Upper lobe of right lung (tissue), 1 donor: ENCODE measurements around the gene DCC. TPM values are rescaled to one million over a fixed set of nuclear protein-coding genes. Genes with fewer than 3 reads are reported as not detected.

Source experiments
- ATAC-seq: fragments of 200-7000 bp; cut with Tn5 transposase; one replicate; pipeline ENCODE4 v1.9.1; 2020; ENCODE audit warnings: mild to moderate bottlenecking, moderate library complexity
- DNase-seq: peaks from one replicate; pipeline ENCODE4 v3.0.0-alpha.2; 2020
- H3K27ac ChIP-seq: fragments of 200-600 bp; one replicate; pipeline ENCODE4 v1.8.0; 2022
- H3K27me3 ChIP-seq: fragments of 200-600 bp; one replicate; pipeline ENCODE4 v1.8.0; 2022; ENCODE audit warnings: mild to moderate bottlenecking
- H3K36me3 ChIP-seq: fragments of 200-600 bp; one replicate; pipeline ENCODE4 v1.8.0; 2022
- H3K4me1 ChIP-seq: fragments of 200-600 bp; one replicate; pipeline ENCODE4 v1.8.0; 2022
- H3K4me3 ChIP-seq: fragments of 200-600 bp; one replicate; pipeline ENCODE4 v1.8.0; 2022; ENCODE audit warnings: mild to moderate bottlenecking
- H3K9me3 ChIP-seq: fragments of 200-600 bp; one replicate; pipeline ENCODE4 v1.8.0; 2022
- CTCF ChIP-seq: fragments of 200-600 bp; IDR thresholded peaks from one replicate; pipeline ENCODE4 v1.8.0; 2022; ENCODE audit warnings: antibody characterized with exemption
- intact Hi-C: fragments of 100-400 bp; cut with DNase I; formaldehyde crosslinking; loops from one replicate; pipeline ENCODE4 v1.11.0; 2022
- total RNA-seq: library from RNA; stranded (reverse); fragmentation: NEBNext Ultra II Directional; extraction: Animal tissue kit (Norgen Biotek cat#: 25700); gene quantifications from one replicate; pipeline ENCODE4 v1.2.1, GENCODE V29; 2021
- donor health status: DM: no; HTN: yes; CAD: no; lungs with severe emphysema.

Gene DCC
- total RNA-seq, 1 donor from 2014 or later = 7.1 TPM

GRCh38 chr18:52577795-52578194 lies 237.8 kb downstream of the DCC start:
- no peaks in the 10 kb centered on the region for H3K9me3 ChIP-seq
- ATAC-seq (no peak), DNase-seq (no peak)
- no peak overlapping the region for H3K4me3 ChIP-seq
- H3K27ac ChIP-seq = no peak overlapping the region
- no peaks in the 10 kb centered on the region for H3K4me1 ChIP-seq
- intact Hi-C loops = no loop called here
- H3K36me3 ChIP-seq = no peaks in the 10 kb centered on the region
- H3K27me3 ChIP-seq = no peaks in the 10 kb centered on the region
- no peak for TF ChIP-seq CTCF

DNA sequence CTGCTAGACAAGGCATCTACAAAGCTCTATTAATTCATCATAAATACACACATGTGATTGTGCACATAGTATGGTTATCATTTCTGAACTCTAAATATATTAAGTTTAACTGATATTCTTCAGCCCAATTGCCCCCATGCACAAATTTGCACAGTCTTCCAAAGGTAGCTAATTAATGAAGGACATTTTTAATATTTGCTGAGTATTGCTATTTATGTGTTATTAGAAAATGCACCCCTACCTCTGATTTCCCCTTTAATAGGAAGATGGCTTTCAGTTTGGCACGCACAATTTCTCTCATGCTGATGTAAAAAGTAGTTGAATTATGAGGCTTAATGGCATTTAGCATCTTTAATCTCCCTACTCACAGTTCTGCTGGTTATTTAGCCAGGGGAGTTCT lies 242.1 kb downstream of the DCC start:
- no peaks in the 10 kb centered on the region for H3K4me1 ChIP-seq
- no peaks in the 10 kb centered on the region for H3K27me3 ChIP-seq
- DNase-seq (no peak), ATAC-seq (no peak)
- no peak for TF ChIP-seq CTCF
- H3K27ac ChIP-seq = no peak overlapping the region
- no peak overlapping the region for H3K4me3 ChIP-seq
- no peaks in the 10 kb centered on the region for H3K36me3 ChIP-seq
- intact Hi-C loops = no loop called here
- H3K9me3 ChIP-seq = no peaks in the 10 kb centered on the region

DNA sequence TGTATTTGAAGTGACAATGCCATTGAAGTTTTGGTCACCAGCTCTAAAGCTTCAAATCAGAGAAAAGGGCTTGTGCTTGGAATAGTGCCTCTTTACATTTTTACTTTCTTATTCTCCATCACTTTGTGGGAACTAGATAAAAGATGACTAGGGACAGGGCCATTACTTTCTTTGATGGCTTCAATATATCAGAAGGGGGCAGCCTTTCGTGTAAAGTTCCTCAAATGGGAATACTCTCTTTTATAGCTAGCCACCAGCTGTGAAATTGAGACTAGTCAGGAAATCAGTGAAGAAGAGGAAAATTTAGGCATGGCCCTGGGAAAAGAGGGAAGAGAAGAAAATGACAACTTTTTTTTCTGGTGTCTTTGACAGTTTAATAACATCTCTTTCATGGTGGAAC lies 242.5 kb downstream of the DCC start:
- intact Hi-C loops = no loop called here
- no peak for DNase-seq
- Histone ChIP-seq H3K4me1 (no peaks in the 10 kb centered on the region), H3K27me3 (no peaks in the 10 kb centered on the region), H3K9me3 (no peaks in the 10 kb centered on the region), H3K4me3 (no peak overlapping the region), H3K27ac (no peak overlapping the region), H3K36me3 (no peaks in the 10 kb centered on the region)
- no peak for ATAC-seq
- no peak for TF ChIP-seq CTCF

- H3K27ac ChIP-seq = no peak overlapping the region
- no peak for ATAC-seq
- no peaks in the 10 kb centered on the region for H3K27me3 ChIP-seq
- H3K4me3 ChIP-seq = no peak overlapping the region
- TF ChIP-seq CTCF = no peak
- intact Hi-C loops = no loop called here
- no peak for DNase-seq
- no peaks in the 10 kb centered on the region for H3K9me3 ChIP-seq
- H3K36me3 ChIP-seq = no peaks in the 10 kb centered on the region
- no peaks in the 10 kb centered on the region for H3K4me1 ChIP-seq
Observed at GRCh38 chr18:52588931-52589330, 248.9 kb downstream of the DCC start.

DNA sequence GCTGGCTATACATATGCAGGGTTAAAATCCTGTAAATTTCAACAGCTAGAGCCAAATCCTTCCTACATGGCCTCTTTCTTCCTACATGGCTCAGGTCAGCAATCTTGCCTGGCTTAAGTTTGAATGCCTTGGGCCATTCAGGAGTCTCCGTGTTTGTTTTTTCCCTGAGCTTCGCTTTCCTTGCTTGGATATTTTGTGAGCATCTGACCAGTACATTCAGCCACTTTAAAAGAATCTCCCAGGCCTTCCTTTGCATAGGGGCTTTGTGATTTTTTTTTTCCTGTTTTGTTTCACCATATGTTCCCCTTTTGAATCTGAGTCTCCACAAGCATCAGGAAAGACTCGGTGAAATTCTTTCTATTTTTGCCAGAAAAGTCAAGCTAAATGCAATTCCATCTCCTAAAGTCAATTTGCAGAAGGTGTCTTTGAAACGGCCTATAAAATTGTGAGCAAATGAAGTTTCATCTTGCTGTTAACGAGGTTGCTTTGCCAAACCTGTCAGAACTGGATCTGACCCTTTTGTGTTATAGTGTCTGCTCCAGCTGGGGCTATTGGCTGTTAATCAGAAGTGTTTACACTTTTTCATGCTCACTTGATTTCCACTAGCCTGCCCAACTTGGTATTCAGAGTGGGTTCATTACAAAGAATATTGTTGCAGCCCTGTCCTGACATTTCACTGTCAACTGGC lies 256.9 kb downstream of the DCC start:
- H3K27ac ChIP-seq = no peak overlapping the region
- intact Hi-C loops = no loop called here
- no peak for TF ChIP-seq CTCF
- H3K9me3 ChIP-seq = no peaks in the 10 kb centered on the region
- H3K4me3 ChIP-seq = no peak overlapping the region
- no peak for ATAC-seq
- no peak for DNase-seq
- no peaks in the 10 kb centered on the region for H3K4me1 ChIP-seq
- no peaks in the 10 kb centered on the region for H3K36me3 ChIP-seq
- no peaks in the 10 kb centered on the region for H3K27me3 ChIP-seq

DNA sequence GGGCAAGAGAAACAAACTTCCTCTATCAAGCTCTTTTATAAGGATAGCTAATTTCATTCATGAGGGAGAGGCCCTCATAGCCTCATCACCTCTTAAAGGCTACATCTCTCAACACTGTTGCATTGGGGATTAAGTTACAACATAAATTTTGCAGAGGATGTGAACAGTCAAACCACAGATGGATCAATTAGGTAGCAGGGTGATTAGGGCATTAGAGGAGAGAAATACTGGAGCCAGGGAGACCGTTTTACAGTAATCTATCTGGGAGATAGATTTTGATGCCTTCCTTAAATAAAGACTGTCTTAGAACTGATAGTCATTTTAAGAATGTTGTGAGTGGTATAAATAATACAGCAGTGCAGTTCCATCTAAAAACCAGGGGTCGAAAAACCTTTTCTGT lies 258.9 kb downstream of the DCC start:
- DNase-seq (no peak), ATAC-seq (no peak)
- Histone ChIP-seq H3K9me3 (no peaks in the 10 kb centered on the region), H3K4me1 (no peaks in the 10 kb centered on the region), H3K27me3 (no peaks in the 10 kb centered on the region), H3K4me3 (no peak overlapping the region), H3K27ac (no peak overlapping the region), H3K36me3 (no peaks in the 10 kb centered on the region)
- intact Hi-C loops = no loop called here
- TF ChIP-seq CTCF = no peak
